Measurements from ENCODE around the gene ZBTB34. TPM values are rescaled to one million over a fixed set of nuclear protein-coding genes. Genes with fewer than 3 reads are reported as not detected.
A peak's percentile ranks its signal among the peaks of the same experiment; 100 is the strongest.

The ZBTB34 gene
- total RNA-seq, 6 donors from 2014 or later: 9.5 to 21.3 (median 13.5) TPM

- no peaks in the 10 kb centered on the region for H3K4me1 ChIP-seq
- H3K36me3 ChIP-seq: no peaks in the 10 kb centered on the region
- no peak for DNase-seq
- H3K27ac ChIP-seq: no peak overlapping the region
- no peaks in the 10 kb centered on the region for H3K9me3 ChIP-seq
- no peak for ATAC-seq (ENCODE audit: low FRiP score in 2 of 2)
- no peak for TF ChIP-seq POLR2A (IDR thresholded peaks at IDR 0.05)
- TF ChIP-seq POLR2AphosphoS5 (IDR thresholded peaks at IDR 0.05): no peak
- TF ChIP-seq CTCF (IDR thresholded peaks at IDR 0.05): no peak
- TF ChIP-seq EP300 (IDR thresholded peaks at IDR 0.05): no peak
- H3K4me3 ChIP-seq: no peak overlapping the region
- H3K27me3 ChIP-seq: no peaks in the 10 kb centered on the region
- 80 to 86% methylated on average over 3 of the region's 3 CpGs for WGBS, 2 donors
These were observed 31.2 kb downstream of the ZBTB34 start for GRCh38 chr9:126891676-126892075.

GRCh38 chr9:126893079-126893478 is 32.6 kb downstream of the ZBTB34 start:
- H3K27me3 ChIP-seq: no peaks in the 10 kb centered on the region
- no peaks in the 10 kb centered on the region for H3K9me3 ChIP-seq
- no peak for ATAC-seq (ENCODE audit: low FRiP score in 2 of 2)
- H3K4me3 ChIP-seq: no peak overlapping the region
- H3K36me3 ChIP-seq: no peaks in the 10 kb centered on the region
- H3K27ac ChIP-seq: no peak overlapping the region
- WGBS, 2 donors: 36 to 46% methylated on average over 5 of the region's 5 CpGs
- TF ChIP-seq POLR2A (IDR thresholded peaks at IDR 0.05): no peak
- no peak for TF ChIP-seq EP300 (IDR thresholded peaks at IDR 0.05)
- TF ChIP-seq POLR2AphosphoS5 (IDR thresholded peaks at IDR 0.05): no peak
- TF ChIP-seq CTCF (IDR thresholded peaks at IDR 0.05): peak in 3 of 6 experiments; percentile 14 to 39 (median 31)
- DNase-seq: no peak
- H3K4me1 ChIP-seq: no peaks in the 10 kb centered on the region

- no peak for TF ChIP-seq EP300 (IDR thresholded peaks at IDR 0.05)
- TF ChIP-seq CTCF (IDR thresholded peaks at IDR 0.05): no peak
- no peak for TF ChIP-seq POLR2AphosphoS5 (IDR thresholded peaks at IDR 0.05)
- TF ChIP-seq POLR2A (IDR thresholded peaks at IDR 0.05): no peak
- 75 to 82% methylated on average over 4 of the region's 4 CpGs for WGBS, 2 donors
- no peak for DNase-seq
These were observed 33.7 kb downstream of the ZBTB34 start for GRCh38 chr9:126894052-126894603.

GRCh38 chr9:126902210-126902609 is 41.8 kb downstream of the ZBTB34 start:
- 81 to 83% methylated on average over 3 of the region's 3 CpGs for whole genome bisulfite sequencing, 2 donors
- ATAC-seq (ENCODE audit: low FRiP score in 2 of 2): no peak

More at GRCh38 chr9:126894052-126894603, 33.7 kb downstream of the ZBTB34 start:
- Histone ChIP-seq H3K9me3 (no peaks in the 10 kb centered on the region), H3K27ac (no peak overlapping the region), H3K27me3 (no peaks in the 10 kb centered on the region), H3K4me1 (no peaks in the 10 kb centered on the region), H3K4me3 (no peak overlapping the region), H3K36me3 (no peaks in the 10 kb centered on the region)
- no peak for ATAC-seq (ENCODE audit: low FRiP score in 2 of 2)

GRCh38 chr9:126904586-126904985 is 44.1 kb downstream of the ZBTB34 start:
- Histone ChIP-seq H3K4me3 (no peak overlapping the region), H3K9me3 (peaks cover 0 to 10% (median 0%) of the 10 kb centered on the region in 4 donors), H3K27ac (no peak overlapping the region), H3K27me3 (no peaks in the 10 kb centered on the region), H3K4me1 (no peaks in the 10 kb centered on the region), H3K36me3 (no peaks in the 10 kb centered on the region)
- 86 to 96% methylated on average over 3 of the region's 3 CpGs for WGBS, 2 donors
- no peak for ATAC-seq (ENCODE audit: low FRiP score in 2 of 2)
- TF ChIP-seq POLR2AphosphoS5 (IDR thresholded peaks at IDR 0.05): no peak
- no peak for TF ChIP-seq EP300 (IDR thresholded peaks at IDR 0.05)
- no peak for TF ChIP-seq POLR2A (IDR thresholded peaks at IDR 0.05)
- no peak for TF ChIP-seq CTCF (IDR thresholded peaks at IDR 0.05)
- DNase-seq: no peak

More at GRCh38 chr9:126902210-126902609, 41.8 kb downstream of the ZBTB34 start:
- Histone ChIP-seq H3K4me3 (no peak overlapping the region), H3K27ac (no peak overlapping the region), H3K27me3 (no peaks in the 10 kb centered on the region), H3K4me1 (no peaks in the 10 kb centered on the region), H3K36me3 (no peaks in the 10 kb centered on the region), H3K9me3 (peaks cover 0 to 10% (median 0%) of the 10 kb centered on the region in 4 donors)
- no peak for TF ChIP-seq POLR2A (IDR thresholded peaks at IDR 0.05)
- TF ChIP-seq POLR2AphosphoS5 (IDR thresholded peaks at IDR 0.05): no peak
- no peak for DNase-seq
